ENCODE measurements around the gene MIS18A. TPM values are rescaled to one million over a fixed set of nuclear protein-coding genes. Genes with fewer than 3 reads are reported as not detected.
A peak's percentile ranks its signal among the peaks of the same experiment; 100 is the strongest.
"Not testable (repeated sequence)": the region's sequence is repeated elsewhere in the genome, so short reads cannot be mapped to it uniquely, and the experiment has no call there.

Gene MIS18A
- total and polyA plus RNA-seq, 3 donors from 2014 or later, result 27.8 to 34.4 (median 32.6) TPM

GRCh38 chr21:32278103-32278502 lies 746 bp downstream of the MIS18A start:
- TF ChIP-seq CTCF (IDR thresholded peaks at IDR 0.05) (no peak), POLR2A (IDR thresholded peaks at IDR 0.05) (no peak)
- Histone ChIP-seq H3K9me3 (no peaks in the 10 kb centered on the region), H3K27me3 (no peaks in the 10 kb centered on the region), H3K4me3 (peak overlapping the region; percentile 70 to 74), H3K27ac (no peak overlapping the region), H3K4me1 (peaks cover 11% of the 10 kb centered on the region), H3K36me3 (ENCODE audit: low read depth, missing control alignments) (no peaks in the 10 kb centered on the region)
- intact Hi-C loops (cut with DNase I; ENCODE audit: low total_unique reads), result no loop called here
- no peak for DNase-seq
- 1 to 2% methylated on average over 9 of the region's 9 CpGs for WGBS, 2 donors

- intact Hi-C loops (cut with DNase I; ENCODE audit: low total_unique reads), result no loop called here
- Histone ChIP-seq H3K36me3 (ENCODE audit: low read depth, missing control alignments) (no peaks in the 10 kb centered on the region), H3K4me1 (peaks cover 11% of the 10 kb centered on the region), H3K27me3 (no peaks in the 10 kb centered on the region), H3K27ac (no peak overlapping the region), H3K9me3 (no peaks in the 10 kb centered on the region), H3K4me3 (no peak overlapping the region)
- DNase-seq, result no peak
- TF ChIP-seq CTCF (IDR thresholded peaks at IDR 0.05), result no peak
- no peak for TF ChIP-seq POLR2A (IDR thresholded peaks at IDR 0.05)
- 55 to 77% methylated on average over 4 of the region's 4 CpGs for WGBS, 2 donors
Observed at GRCh38 chr21:32276671-32277070, 2.2 kb downstream of the MIS18A start.

GRCh38 chr21:32270748-32271147 lies 8.1 kb downstream of the MIS18A start:
- Histone ChIP-seq H3K36me3 (ENCODE audit: low read depth, missing control alignments) (no peaks in the 10 kb centered on the region), H3K4me1 (no peaks in the 10 kb centered on the region), H3K4me3 (no peak overlapping the region), H3K9me3 (no peaks in the 10 kb centered on the region), H3K27ac (no peak overlapping the region), H3K27me3 (no peaks in the 10 kb centered on the region)
- WGBS, 2 donors, result 84 to 92% methylated on average over 4 of the region's 4 CpGs
- no peak for DNase-seq
- TF ChIP-seq POLR2A (IDR thresholded peaks at IDR 0.05) (no peak), CTCF (IDR thresholded peaks at IDR 0.05) (no peak)
- intact Hi-C loops (cut with DNase I; ENCODE audit: low total_unique reads), result no loop called here

GRCh38 chr21:32265321-32265720 lies 13.5 kb downstream of the MIS18A start:
- H3K36me3 ChIP-seq (ENCODE audit: low read depth, missing control alignments); DNase-seq; H3K27me3 ChIP-seq; H3K9me3 ChIP-seq; H3K27ac ChIP-seq; H3K4me3 ChIP-seq; H3K4me1 ChIP-seq: not testable (repeated sequence)
- intact Hi-C loops (cut with DNase I; ENCODE audit: low total_unique reads), result loop anchor here (10.0 kb wide), 1 partner anchor 491 kb away; no protein-coding TSS in a partner anchor
- 86 to 93% methylated on average over 9 to 21 of the region's 23 CpGs for WGBS, 2 donors

GRCh38 chr21:32261929-32262328 lies 16.9 kb downstream of the MIS18A start:
- Histone ChIP-seq H3K4me1 (no peaks in the 10 kb centered on the region), H3K9me3 (no peaks in the 10 kb centered on the region), H3K4me3 (no peak overlapping the region), H3K36me3 (ENCODE audit: low read depth, missing control alignments) (no peaks in the 10 kb centered on the region), H3K27ac (no peak overlapping the region), H3K27me3 (no peaks in the 10 kb centered on the region)
- TF ChIP-seq CTCF (IDR thresholded peaks at IDR 0.05) (no peak), POLR2A (IDR thresholded peaks at IDR 0.05) (no peak)
- intact Hi-C loops (cut with DNase I; ENCODE audit: low total_unique reads), result loop anchor here (10.0 kb wide), 1 partner anchor 487 kb away; no protein-coding TSS in a partner anchor
- WGBS, 2 donors, result 83 to 91% methylated on average over 5 of the region's 5 CpGs
- DNase-seq, result no peak

All from testis (tissue), 3 donors.